GM03348 (cell line): ENCODE data around the gene KRT76.

Experiments used
- DNase-seq: peaks from one replicate; pipeline ENCODE4 v3.0.0; 2012; ENCODE audit warnings: low spot score

KRT76 gene

GRCh38 chr12:52730383-52730782 is 46.8 kb downstream of the KRT76 start:
- DNase-seq = no peak

GRCh38 chr12:52729147-52729546 is 48.0 kb downstream of the KRT76 start:
- DNase-seq = no peak

GRCh38 chr12:52728374-52728773 is 48.8 kb downstream of the KRT76 start:
- DNase-seq = no peak

GRCh38 chr12:52727037-52727436 is 50.1 kb downstream of the KRT76 start:
- DNase-seq = no peak

- DNase-seq = no peak
These were observed 50.7 kb downstream of the KRT76 start for GRCh38 chr12:52726451-52726850.

- DNase-seq = no peak
These were observed 52.8 kb downstream of the KRT76 start for GRCh38 chr12:52724384-52724783.

GRCh38 chr12:52722680-52723079 is 54.5 kb downstream of the KRT76 start:
- no peak for DNase-seq

- no peak for DNase-seq
These were observed 55.2 kb downstream of the KRT76 start for GRCh38 chr12:52721838-52722470.

GRCh38 chr12:52720365-52720886 is 56.7 kb downstream of the KRT76 start:
- DNase-seq = no peak
